Choroid plexus epithelial cell (primary cell): ENCODE measurements around the gene KDSR.

Experiments used
- DNase-seq: peaks from one replicate; pipeline ENCODE4 v3.0.0-alpha.2; 2010; ENCODE audit warnings: low read depth
- H3K4me3 ChIP-seq: 2 replicates; pipeline ENCODE4 v1.5.1; 2011; ENCODE audit warnings: low read depth, mild to moderate bottlenecking, control low read depth, low read length, moderate library complexity
- CTCF ChIP-seq: conservative IDR thresholded peaks from 2 replicates; pipeline ENCODE4 v1.5.1; 2011; ENCODE audit warnings: low read depth, mild to moderate bottlenecking, control low read depth, inconsistent platforms, low read length, moderate library complexity

The KDSR gene

GRCh38 chr18:63290821-63291200, 76.2 kb downstream of the KDSR start:
- no peak for DNase-seq
- TF ChIP-seq CTCF, result no peak
- H3K4me3 ChIP-seq, result no peak overlapping the region

- H3K4me3 ChIP-seq, result no peak overlapping the region
- no peak for TF ChIP-seq CTCF
- DNase-seq, result no peak
Observed at GRCh38 chr18:63290166-63290820, 76.7 kb downstream of the KDSR start.

GRCh38 chr18:63288311-63288710, 78.7 kb downstream of the KDSR start:
- H3K4me3 ChIP-seq, result no peak overlapping the region
- DNase-seq, result no peak

GRCh38 chr18:63287691-63288220, 79.2 kb downstream of the KDSR start:
- DNase-seq, result no peak
- H3K4me3 ChIP-seq, result no peak overlapping the region
- no peak for TF ChIP-seq CTCF

More at GRCh38 chr18:63288311-63288710, 78.7 kb downstream of the KDSR start:
- no peak for TF ChIP-seq CTCF

- H3K4me3 ChIP-seq, result no peak overlapping the region
- DNase-seq, result no peak
- no peak for TF ChIP-seq CTCF
Observed at GRCh38 chr18:63286926-63287325, 80.1 kb downstream of the KDSR start.

- no peak for TF ChIP-seq CTCF
- no peak for DNase-seq
- H3K4me3 ChIP-seq, result no peak overlapping the region
Observed at GRCh38 chr18:63284827-63285733, 81.9 kb downstream of the KDSR start.
